ENCODE data around the gene PRAC1. TPM values are rescaled to one million over a fixed set of nuclear protein-coding genes. Genes with fewer than 3 reads are reported as not detected.
"Not testable (repeated sequence)": the region's sequence is repeated elsewhere in the genome, so short reads cannot be mapped to it uniquely, and the experiment has no call there.

PRAC1 gene
- total RNA-seq, 1 donor from 2014 or later, result not detected

GRCh38 chr17:48718761-48719641, 3.3 kb downstream of the PRAC1 start:
- no peak for ATAC-seq (ENCODE audit: poor library complexity)
- intact Hi-C loops (cut with DNase I), result no loop called here
- DNase-seq, result no peak

DNA sequence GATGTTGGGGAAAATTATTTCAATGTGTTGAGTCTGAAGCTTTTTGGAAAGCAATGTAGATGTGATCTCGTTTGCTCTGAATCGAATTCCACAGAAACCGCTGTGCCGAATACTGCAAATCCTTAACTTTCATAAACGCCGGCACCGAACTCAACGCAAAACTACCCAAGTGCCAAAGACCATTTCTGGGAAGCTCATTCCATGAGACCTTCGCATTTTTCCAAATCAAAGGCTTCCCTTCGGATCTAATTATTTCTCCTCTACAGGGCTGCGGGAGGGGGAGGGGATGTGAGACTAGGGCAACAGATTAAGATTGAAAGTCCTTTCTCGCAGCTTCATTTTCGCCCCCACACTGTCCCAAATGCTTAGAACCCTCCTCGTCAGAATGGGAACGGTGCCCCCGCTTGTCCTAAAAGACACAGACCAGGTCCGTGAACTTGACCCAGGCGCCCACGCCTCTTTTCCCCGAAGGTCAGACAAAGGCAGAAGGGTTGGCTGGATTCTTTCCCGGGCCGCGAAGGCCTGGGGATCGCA, 4.0 kb downstream of the PRAC1 start:
- DNase-seq (no peak), ATAC-seq (ENCODE audit: poor library complexity) (no peak)
- intact Hi-C loops (cut with DNase I), result no loop called here

GRCh38 chr17:48717367-48718226, 4.7 kb downstream of the PRAC1 start:
- ATAC-seq (ENCODE audit: poor library complexity), result no peak
- intact Hi-C loops (cut with DNase I), result no loop called here
- no peak for DNase-seq

DNA sequence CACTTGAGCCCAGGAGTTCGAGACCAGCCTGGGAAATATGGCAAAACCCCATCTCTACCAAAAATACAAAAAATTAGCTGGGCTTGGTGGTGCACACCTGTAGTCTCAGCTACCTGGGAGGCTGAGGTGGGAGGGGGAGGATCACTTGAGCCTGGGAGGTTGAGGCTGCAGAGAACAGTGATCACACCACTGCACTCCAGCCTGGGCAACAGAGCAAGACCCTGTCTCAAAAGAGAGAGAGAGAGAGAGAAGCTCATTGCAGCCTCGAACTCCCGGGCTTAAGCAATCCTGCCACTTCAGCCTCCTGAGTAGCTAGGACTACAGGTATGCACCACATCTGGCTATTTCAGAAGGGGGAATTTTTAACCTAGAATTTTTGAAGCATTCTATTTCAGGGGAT, 5.8 kb downstream of the PRAC1 start:
- ATAC-seq (ENCODE audit: poor library complexity); DNase-seq; intact Hi-C loops (cut with DNase I): not testable (repeated sequence)

- intact Hi-C loops (cut with DNase I), result no loop called here
- ATAC-seq (ENCODE audit: poor library complexity), result no peak
- no peak for DNase-seq
Measured at GRCh38 chr17:48715496-48716399, 6.6 kb downstream of the PRAC1 start.

DNA sequence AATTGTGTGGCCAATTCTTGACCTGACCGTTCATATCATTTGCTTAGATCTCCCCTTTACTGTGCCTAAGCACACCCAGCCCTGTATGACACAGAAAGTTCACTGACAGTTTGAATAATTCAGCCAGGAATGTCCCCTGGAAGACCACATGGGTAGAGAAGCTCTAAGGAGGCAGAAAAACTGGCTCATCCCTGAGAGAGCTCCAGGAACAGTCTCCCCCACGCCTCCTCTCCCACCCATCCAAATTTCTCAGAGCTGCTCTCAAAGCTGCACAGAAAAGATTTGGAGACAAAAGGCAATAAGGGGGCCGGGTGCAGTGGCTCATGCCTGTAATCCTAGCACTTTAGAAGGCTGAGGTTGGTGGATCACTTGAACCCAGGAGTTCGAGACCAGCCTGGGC, 11.2 kb downstream of the PRAC1 start:
- ATAC-seq (ENCODE audit: poor library complexity), result no peak
- intact Hi-C loops (cut with DNase I), result no loop called here
- DNase-seq, result no peak

- intact Hi-C loops (cut with DNase I), result no loop called here
- no peak for ATAC-seq (ENCODE audit: poor library complexity)
- no peak for DNase-seq
Measured at GRCh38 chr17:48704361-48705248, 17.7 kb downstream of the PRAC1 start.

DNA sequence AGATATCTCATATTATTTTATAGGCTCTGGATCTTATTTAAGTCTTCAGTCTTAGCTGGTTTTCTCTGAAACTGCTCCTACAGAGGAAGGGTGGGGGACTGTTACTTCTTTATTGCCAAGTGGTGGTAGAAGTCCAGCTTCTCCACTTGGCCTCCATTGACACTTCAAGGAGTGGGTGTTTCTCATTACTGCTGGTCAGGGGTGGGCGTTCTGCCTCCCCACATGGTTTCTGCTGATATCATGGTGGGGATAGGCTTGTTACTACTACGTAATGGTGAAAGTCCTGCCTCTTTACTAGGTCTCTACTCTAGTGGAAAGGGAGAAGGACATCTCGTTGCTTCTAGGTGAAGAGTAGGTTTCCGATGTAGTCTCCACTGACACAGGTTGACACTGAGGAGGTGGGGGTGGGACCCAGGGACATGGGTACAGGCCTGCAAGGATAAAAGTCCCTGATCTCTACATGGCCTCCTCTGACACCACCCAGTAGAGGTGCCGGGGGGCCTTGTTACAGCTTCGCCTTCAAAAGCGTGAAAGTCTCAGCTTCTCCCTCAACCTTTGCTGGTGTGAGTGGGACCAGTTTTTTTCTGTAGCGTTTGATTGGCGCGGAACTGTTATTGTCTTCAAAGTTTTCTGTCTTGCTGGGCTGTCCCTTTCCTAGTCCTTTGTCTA, 20.3 kb downstream of the PRAC1 start:
- no peak for DNase-seq
- intact Hi-C loops (cut with DNase I), result no loop called here
- no peak for ATAC-seq (ENCODE audit: poor library complexity)

- ATAC-seq (ENCODE audit: poor library complexity) (no peak), DNase-seq (no peak)
- intact Hi-C loops (cut with DNase I), result no loop called here
Measured at GRCh38 chr17:48693178-48693577, 29.1 kb downstream of the PRAC1 start.

DNA sequence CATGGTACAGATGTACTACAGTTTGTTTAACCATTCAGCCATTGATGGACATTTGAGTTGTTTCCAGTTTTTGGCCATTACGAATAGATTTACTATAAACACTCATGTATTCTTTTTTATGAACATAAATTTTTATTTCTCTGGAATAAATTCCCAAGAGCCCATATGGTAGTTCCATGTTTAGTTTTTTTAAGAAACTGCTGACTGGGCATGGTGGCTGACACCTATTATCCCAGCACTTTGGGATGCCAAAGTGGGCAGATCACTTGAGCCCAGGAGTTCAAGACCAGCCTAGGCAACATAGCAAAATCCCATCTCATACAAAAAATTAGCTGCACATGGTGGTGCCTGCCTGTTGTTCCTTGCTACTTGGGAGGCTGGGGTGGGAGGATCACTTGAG, 30.3 kb downstream of the PRAC1 start:
- ATAC-seq (ENCODE audit: poor library complexity) (no peak), DNase-seq (no peak)
- intact Hi-C loops (cut with DNase I), result no loop called here

GRCh38 chr17:48690655-48691054, 31.7 kb downstream of the PRAC1 start:
- intact Hi-C loops (cut with DNase I), result no loop called here
- no peak for ATAC-seq (ENCODE audit: poor library complexity)
- no peak for DNase-seq

DNA sequence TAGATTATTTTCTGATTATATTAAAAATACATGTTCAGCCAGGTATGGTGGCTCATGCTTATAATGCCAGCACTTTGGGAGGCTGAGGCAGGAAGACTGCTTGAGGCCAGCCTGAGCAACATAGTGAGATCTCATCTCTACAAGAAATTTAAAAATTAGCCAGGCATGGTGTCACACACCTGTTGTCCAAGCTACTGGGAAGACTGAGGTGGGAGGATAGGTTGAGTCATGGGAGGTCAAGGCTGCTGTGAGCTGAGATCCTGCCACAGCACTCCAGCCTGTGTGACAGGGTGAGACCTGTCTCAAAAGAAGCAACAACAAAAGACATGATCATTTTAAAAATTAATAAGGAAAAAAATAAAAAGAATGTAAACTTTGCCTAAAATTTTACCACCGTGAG, 40.7 kb downstream of the PRAC1 start:
- no peak for ATAC-seq (ENCODE audit: poor library complexity)
- intact Hi-C loops (cut with DNase I), result no loop called here
- DNase-seq, result no peak

- DNase-seq, result no peak
- no peak for ATAC-seq (ENCODE audit: poor library complexity)
- intact Hi-C loops (cut with DNase I), result loop anchor here (5.0 to 10.0 kb wide), 2 partner anchors 113 to 355 kb away; no protein-coding TSS in a partner anchor
Measured at GRCh38 chr17:48679385-48680096, 42.8 kb downstream of the PRAC1 start.

DNA sequence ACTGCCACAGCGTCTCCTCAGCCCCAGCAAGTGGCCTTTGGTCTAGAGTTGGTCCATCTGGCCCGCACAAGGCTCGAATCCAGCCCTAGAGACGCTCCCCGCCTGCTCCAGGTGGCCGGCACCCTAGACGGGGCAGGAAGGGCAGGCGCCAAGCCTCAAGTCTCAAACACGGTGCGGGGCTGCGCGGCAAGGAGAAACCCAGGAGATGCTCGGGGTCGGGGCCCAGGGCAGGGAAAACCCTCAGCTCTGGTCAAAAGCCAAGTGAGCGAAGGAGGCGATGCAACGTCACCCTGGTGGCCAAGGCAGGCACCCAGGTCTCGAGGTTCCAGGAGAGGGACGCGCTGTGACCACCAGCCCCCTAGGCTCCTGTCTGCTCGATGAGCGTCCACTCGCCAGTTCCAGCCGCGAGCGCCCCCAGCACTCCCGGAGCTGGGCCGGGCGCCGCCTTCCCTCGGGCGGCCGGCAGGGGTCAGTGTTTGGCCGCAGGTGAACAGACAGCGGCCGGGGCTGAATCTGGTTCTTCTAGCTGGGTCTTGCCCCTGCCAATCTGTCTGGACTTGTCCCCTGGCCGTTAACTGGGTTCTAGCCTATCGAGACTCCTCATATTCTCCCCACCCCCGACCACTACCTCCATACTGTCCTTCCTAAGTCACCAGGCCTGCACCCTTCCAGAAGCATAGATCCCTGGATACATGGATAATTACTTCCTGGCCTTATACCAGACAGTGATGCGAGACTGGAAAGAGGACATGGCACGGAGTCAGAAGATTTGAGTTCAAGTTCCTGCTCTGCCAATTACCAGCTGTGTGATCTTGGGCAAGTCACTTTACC, 44.0 kb downstream of the PRAC1 start:
- intact Hi-C loops (cut with DNase I), result loop anchor here (5.0 to 10.0 kb wide), 2 partner anchors 114 to 356 kb away; no protein-coding TSS in a partner anchor
- ATAC-seq (ENCODE audit: poor library complexity), result peak; percentile 82
- DNase-seq, result peak; percentile 68

- DNase-seq (no peak), ATAC-seq (ENCODE audit: poor library complexity) (no peak)
- intact Hi-C loops (cut with DNase I), result loop anchor here (5.0 to 10.0 kb wide), 2 partner anchors 115 to 358 kb away; no protein-coding TSS in a partner anchor
Measured at GRCh38 chr17:48676963-48677558, 45.3 kb downstream of the PRAC1 start.
